NCI-H774 (cell line): ENCODE results near the gene IP6K2.
"Not testable (repeated sequence)": the region's sequence is repeated elsewhere in the genome, so short reads cannot be mapped to it uniquely, and the experiment has no call there.

Source experiments
- DNase-seq: peaks from one replicate; lab custom pipeline; 2025; lab: John Stamatoyannopoulos, UW

Gene IP6K2, protein sequence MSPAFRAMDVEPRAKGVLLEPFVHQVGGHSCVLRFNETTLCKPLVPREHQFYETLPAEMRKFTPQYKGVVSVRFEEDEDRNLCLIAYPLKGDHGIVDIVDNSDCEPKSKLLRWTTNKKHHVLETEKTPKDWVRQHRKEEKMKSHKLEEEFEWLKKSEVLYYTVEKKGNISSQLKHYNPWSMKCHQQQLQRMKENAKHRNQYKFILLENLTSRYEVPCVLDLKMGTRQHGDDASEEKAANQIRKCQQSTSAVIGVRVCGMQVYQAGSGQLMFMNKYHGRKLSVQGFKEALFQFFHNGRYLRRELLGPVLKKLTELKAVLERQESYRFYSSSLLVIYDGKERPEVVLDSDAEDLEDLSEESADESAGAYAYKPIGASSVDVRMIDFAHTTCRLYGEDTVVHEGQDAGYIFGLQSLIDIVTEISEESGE

DNA sequence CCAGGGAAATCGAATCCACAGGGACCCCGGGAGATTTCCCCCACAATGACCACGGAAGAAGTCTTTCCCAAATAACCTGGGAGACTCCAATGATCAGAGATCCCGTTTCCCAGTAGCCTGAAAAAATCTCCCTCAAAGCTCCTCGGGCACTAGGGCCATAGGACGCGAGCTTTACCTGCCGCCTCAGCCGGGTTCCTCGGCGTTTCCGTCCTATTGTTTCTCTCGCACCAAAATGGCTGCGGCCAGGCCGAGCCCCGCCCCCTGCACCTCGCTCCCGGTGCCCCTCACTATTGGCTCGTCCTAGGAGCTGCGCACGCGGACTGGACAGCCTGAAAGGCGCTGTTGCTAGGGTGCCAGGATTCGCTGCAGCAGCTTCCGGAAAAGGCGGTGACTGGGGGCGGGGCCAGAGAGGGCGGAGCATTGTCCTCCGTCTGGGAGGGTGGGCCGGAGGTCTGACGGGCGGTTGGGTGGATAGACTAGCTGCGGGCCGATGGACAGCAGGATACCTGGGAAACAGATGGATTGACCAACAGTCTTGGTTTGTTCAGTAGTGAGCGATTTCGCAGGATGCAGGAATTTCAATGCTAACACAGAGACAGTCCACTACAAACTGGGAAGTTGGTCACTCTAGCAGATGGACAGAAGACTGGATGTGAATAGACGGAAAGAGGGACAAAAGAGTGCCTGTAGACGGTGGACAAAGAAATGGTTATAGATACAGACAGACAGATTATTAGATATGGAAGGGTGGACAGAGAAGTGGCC, at the start of gene IP6K2:
TSS of gene IP6K2 (minus strand) at position 240 of the 765 bp plus-strand sequence. CDS start 21,930 bp downstream, outside the sequence.
- DNase-seq = peak; percentile 89

- DNase-seq = no peak
Measured at GRCh38 chr3:48765376-48765775, 48.4 kb upstream of the IP6K2 start.

GRCh38 chr3:48762816-48763215, 45.8 kb upstream of the IP6K2 start:
- no peak for DNase-seq

GRCh38 chr3:48759991-48760540, 43.0 kb upstream of the IP6K2 start:
- DNase-seq = not testable (repeated sequence)

- not testable (repeated sequence) for DNase-seq
Measured at GRCh38 chr3:48759531-48759930, 42.5 kb upstream of the IP6K2 start.

DNA sequence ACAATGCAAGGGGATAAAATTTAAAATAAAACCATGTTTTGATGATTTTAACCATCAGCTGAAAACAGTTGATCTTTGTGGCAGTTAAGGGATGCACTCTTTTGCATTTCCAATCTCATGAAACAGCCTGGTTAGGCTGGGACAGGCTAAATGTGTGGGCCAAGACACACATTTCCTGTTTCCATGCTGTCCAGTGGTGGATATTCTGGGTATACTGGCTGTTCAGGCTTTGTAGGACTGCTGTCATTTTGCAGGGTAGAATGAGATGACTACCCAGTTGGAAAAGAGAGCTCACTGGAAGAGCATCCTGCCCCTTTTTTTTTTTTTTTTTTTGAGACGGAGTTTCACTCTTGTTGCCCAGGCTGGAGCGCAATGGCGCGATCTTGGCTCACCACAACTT, 42.0 kb upstream of the IP6K2 start:
- no peak for DNase-seq

DNA sequence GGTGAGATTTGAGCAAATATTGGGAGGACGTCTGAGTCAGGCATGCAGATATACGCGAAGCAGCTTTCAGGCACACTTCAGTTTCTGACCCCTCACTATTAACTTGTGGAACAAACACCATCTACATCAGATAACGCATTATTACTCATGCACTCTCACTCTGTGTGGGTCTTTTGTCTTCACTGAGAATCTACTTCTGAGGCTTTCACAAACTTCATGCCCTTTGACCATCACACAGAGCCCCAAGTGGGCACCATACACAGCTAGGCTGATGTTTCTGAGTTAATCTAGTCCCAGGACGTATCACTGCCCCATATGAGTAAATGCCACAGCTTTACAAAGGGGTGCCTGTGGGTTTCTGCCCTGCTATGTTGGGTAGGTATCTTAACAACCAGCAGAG, 39.6 kb upstream of the IP6K2 start:
- no peak for DNase-seq

GRCh38 chr3:48750856-48751255, 33.8 kb upstream of the IP6K2 start:
- no peak for DNase-seq

GRCh38 chr3:48748754-48749153, 31.7 kb upstream of the IP6K2 start:
- no peak for DNase-seq

- no peak for DNase-seq
Measured at GRCh38 chr3:48747706-48748105, 30.7 kb upstream of the IP6K2 start.

DNA sequence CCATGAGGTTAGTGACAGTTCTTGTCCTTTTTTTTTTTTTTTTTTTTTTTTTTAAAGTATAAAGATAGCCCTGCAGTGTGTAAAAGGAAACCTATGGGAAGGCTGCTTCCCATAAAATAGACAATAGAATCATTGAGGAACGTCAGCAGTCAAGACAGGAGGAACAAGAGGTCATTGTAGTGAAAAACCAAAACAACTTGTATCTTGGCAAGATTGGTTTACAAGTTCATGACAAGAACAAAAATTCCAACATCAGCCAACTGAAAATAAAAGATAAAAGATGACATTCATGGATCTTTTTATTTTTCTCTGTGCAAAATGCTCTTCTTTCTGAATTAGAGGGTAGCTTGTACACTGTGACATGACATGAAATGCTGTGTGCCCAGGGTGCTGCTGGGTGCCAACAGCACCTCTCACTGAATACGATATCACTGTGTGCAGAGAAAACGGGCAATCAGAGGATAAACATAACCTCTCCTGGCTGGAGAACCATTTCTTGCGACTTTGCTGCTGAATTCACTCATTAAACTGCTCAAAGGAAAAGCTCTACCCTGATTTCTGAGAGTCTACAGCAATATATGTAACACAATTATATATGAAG, 30.1 kb upstream of the IP6K2 start:
- no peak for DNase-seq

DNA sequence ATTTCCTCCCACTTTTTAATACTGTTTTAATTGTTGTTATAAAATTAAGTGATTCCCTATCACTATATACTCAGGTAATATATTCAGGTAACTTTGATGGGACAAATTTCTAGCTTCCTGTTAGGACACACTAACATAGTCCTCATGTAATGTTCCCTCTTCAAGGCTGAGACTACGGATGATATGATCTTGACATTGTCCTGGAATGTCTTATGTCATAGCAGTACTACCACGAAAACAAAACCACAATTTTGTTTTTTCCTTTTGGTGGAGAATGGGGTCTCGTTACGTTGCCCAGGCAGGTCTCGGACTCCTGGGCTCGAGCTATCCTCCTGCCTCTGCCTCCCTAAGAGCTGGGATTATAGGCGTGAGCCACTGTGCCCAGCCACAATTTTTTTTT, 26.8 kb upstream of the IP6K2 start:
- no peak for DNase-seq

DNA sequence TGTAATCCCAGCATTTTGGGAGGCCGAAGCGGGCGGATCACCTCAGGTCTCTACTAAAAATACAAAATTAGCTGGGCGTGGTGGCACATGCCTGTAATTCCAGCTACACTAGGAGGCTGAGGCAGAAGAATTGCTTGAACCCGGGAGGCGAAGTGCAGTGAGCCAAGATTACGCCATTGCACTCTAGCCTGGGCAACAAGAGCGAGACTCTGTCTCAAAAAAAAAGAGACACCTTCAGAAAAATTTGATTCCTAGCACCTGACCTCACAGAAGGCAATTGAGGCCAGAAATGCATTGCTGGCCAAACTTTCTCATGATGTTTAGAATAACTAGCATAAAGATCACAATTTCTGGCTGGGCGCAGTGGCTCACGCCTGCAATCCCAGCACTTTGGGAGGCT, 24.2 kb upstream of the IP6K2 start:
- DNase-seq = not testable (repeated sequence)

GRCh38 chr3:48739955-48740823, 23.2 kb upstream of the IP6K2 start:
- DNase-seq = no peak

DNA sequence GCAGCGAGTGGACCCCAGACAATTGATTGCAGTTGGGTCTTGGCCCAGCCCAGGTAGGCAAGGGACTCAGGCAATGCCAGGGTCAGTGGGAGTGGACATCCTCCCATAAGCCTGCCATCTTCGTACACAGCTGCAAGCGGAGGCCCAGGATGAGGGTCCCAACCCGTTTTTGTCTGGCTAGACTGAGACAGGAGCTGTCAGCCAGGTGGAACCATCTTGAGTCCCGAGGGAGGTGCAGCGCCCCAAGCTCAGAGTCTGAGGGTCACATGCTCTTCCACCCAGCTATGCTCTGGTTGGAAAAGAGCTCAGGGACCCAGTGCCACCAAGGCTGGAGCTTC, 22.6 kb upstream of the IP6K2 start:
- DNase-seq = no peak

DNA sequence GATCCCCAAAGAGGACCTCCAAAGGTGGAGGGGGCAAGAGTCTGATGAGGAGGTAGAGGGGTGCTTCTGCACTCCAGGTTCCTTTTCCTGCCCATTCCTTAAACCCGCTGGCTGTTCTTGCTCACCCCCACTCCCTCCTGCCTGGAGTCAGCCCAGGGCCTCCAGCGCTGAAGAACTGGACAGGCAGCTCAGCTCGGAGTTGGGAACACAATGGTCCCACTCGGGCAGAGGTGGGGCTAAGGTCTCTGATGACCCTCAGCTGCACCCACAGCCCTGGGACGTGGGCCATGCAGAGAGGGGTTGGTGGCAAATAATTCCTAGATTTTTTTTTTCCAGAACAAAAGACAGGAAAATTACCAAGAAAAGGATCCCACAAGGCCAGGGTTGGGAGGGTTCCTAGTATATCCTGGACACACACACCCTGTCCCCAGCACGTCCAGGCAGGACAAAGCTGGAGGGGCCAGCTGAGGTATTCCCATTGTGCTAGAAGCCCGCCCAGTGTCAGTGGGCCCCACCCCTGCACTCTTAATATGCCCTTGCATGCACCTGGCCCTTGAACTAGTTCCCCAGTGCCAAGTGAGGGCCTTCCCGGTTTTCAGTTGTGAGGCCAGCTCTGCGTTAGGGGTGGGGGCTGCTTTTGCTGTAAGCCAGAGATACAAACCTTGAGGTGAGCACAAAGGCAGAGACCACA, 22.1 kb upstream of the IP6K2 start:
- DNase-seq = no peak

DNA sequence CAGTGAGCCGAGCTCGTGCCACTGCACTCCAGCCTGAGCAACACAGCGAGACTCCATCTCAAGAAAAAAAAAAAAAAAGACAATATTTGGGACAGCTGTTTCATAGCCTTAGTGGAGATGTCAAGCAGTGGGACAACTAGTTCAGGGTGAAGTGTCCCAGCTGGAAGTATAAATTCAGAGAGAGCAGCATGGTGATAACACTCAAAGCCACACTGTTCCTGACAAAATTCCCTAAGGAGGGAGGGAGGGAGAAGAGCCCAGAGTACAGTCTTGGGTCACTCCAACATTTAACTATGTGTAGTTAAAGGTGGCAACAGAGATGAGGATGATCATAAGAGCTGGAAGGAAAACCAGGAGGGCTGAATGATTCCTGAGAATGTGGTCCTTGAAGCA, 21.1 kb upstream of the IP6K2 start:
- DNase-seq = no peak

DNA sequence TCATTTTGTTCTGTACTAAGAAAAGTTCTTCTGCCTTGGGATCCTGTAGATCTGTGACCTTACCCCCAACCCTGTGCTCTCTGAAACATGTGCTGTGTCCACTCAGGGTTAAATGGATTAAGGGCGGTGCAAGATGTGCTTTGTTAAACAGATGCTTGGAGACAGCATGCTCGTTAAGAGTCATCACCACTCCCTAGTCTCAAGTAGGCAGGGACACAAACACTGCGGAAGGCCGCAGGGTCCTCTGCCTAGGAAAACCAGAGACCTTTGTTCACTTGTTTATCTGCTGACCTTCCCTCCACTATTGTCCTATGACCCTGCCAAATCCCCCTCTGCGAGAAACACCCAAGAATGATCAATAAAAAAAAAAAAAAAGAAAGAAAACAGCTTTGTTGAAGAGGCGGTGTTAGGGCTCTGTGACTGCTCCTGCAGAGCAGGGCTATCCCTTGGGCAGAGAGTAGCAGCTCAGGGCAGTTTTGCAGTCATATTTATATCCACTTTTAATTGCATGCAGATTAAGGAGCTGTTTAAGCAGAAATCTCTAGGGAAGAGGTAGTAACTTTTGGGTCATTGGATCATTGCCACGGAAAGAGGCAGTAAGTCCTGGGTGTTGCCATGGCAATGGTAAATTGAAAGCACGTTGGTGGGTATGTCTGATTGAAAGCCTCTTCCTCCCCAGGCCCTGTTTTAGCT, 18.2 kb upstream of the IP6K2 start:
- not testable (repeated sequence) for DNase-seq

DNA sequence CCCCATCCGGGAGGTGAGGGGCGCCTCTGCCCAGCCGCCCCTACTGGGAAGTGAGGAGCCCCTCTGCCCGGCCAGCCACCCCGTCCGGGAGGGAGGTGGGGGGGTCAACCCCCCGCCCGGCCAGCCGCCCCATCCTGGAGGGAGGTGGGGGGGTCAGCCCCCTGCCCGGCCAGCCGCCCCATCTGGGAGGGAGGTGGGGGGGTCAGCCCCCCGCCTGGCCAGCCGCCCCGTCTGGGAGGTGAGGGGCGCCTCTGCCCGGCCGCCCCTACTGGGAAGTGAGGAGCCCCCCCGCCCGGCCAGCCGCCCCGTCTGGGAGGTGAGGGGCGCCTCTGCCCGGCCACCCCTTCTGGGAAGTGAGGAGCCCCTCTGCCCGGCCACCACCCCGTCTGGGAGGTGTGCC, 17.5 kb upstream of the IP6K2 start:
- DNase-seq = not testable (repeated sequence)

GRCh38 chr3:48733752-48734518, 16.9 kb upstream of the IP6K2 start:
- not testable (repeated sequence) for DNase-seq
